ENCODE results near the gene ASB8.

GRCh38 chr12:48175613-48176416 is 18.5 kb upstream of the ASB8 start:
- TF ChIP-seq CTCF (conservative IDR thresholded peaks at IDR 0.05 in 1 of 2, IDR thresholded peaks at IDR 0.05 in 1 of 2; ENCODE audit: low read depth in 1 of 2, low read length in 2 of 2) (no peak), EZH2 (IDR thresholded peaks at IDR 0.05; ENCODE audit: low read length, missing control alignments) (no peak)

Measured in fibroblast of lung (primary cell).